GM19193 (cell line): Measurements from ENCODE around the gene PIEZO1.

Experiments
- POLR2A ChIP-seq: IDR thresholded peaks from 4 replicates; pipeline ENCODE4 v1.6.1; 2011; ENCODE audit not compliant: insufficient read depth, insufficient read length; ENCODE audit errors: extremely low read depth

Gene PIEZO1

DNA sequence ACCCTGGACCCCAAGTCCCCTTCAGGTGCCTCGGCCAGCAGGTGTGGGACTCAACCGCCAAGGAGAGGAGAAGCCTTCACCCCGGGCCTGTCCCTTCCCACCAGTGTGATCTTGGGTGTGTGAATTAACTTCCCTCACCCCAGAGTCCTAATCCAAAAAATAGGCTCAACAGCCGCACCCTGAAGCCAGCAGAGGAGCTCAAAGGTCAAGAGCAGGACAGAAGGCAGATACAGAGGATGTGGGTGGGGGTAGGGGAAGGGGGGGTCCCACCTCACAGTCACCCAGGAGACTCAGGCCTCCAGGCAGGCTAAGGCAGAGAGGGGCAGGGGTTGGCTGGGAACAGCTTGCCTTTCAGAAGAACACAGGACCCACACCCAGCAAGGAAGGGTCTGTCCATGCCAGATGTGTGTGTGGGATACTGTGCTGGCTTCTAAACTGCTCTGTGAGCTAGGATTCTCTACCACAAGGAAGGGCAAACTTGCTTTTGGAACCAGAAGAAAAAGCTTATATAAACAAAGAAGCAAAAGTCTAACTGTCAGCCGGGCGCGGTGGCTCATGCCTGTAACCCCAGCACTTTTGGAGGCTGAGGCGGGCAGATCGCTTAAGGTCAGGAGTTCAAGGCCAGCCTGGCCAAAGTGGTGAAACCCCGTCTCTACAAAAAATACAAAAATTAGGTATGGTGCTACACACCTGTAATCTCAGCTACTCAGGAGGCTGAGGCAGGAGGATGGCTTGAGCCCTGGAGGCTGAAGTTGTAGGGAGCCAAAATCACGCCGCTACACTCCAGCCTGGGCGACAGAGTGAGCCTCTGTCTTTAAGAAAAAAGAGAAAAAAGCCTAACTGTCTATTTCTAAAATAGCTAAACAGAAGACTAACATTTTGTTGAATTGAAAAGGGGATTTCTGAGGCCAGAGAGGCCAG, 4.6 kb downstream of the PIEZO1 start:
- TF ChIP-seq POLR2A: no peak

DNA sequence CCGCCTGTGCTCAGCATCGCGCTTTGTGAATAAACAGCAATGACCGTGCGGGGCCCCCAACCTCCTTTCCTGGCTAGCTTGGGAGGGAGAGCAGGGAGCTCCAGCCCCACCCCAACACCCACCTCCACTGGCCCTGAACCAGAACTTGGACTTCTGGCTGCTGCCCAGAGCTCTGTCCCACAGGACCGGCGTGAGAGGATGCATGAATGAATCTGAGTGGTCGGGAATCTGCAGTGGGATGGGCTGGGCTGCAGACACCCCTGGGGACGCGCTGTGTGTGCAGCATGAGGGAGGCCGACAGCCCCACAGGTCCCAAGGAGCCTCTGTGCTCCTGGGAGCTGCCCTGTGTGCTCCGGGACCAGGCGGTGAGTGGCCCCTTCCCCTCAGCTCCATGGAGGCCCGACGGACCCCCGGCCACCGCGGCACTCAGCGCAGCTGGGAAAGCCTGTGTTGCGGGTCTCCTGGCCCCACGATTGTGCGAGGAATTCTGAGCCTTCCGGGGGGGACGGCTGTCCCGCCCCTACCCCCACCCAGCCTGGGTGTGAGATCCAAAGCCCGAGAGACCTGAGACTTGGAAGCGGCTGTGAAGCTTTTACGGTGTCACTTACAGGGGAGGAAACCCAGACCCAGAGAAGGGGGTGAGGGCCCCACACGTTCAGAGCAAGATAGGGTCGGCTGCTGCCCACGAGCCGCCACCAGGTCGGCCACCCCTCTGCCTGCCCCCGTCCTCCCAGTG, 5.4 kb downstream of the PIEZO1 start:
- no peak for TF ChIP-seq POLR2A

DNA sequence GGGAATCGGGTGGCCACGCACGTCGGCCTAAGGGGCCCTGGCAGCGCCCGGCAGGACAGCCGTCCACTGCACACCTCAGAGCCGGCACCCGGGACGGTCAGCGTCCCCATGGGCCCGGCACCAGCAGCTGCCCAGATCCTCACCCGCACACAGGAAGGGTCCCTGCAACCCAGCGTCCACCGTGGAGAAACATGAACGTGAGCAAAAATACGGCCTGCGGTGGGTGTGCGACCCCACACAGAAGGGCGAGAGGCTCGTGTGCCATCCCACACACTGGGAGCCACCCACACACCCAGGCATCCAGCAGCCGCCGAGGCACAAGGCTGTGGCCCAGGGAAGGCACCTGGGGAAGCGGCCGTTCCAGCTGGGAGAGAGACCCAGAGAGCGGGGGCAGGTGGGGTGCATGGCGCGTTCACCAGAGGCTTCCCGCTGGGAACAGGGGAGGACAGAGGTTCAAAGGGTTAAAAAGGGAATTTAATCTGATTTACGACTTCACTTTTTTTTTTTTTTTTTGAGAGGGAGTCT, 6.4 kb downstream of the PIEZO1 start:
- TF ChIP-seq POLR2A: no peak

DNA sequence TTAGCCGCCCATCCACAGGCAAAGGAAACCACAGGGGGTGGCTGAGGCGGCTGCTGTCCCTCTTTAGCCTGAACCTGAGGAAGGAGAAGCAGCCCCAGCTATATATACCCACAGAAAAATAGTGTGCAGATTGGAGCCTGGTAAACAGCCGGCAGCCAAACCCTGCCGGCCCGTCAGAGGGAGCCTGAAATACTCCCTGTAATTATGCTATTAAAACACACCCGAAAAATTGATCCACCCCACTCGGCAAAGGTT, 6.8 kb downstream of the PIEZO1 start:
- no peak for TF ChIP-seq POLR2A

DNA sequence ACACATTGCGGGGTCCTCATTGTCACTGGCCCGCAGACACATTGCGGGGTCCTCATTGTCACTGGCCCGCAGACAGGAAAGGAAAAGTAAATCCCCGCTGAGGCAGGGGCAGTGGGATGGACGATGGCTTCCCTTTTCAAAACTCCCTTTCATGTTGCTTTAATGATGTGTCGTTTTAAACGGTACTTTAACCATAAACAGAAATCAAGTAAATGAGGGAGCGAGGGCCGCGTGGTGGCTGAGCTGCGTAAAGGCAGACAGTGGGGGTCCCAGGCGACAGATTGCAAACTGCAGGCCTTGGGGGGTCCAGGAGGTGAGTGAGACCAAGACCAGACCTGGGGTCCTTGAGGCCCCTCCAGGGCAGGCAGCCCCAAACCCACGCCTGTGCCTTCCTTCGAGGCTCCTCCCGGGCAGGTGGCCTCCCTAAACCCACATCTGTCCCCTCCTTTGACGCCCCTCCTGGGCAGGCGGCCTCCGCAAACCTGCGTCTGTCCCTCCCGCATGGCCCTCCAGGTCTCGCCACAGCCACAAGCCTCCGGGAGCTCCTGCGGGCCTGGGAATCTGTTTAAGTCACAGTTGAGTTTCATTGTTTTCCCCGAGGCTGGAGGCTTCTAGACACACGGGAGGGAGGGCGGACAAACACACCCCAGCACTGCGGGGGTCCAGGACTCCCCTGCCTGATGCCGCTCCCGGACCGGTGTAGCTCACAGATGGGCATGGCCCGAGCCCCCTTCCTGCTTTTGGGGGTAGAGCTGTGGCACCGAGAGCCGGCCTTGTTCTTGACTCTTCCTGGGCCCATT, 7.3 kb downstream of the PIEZO1 start:
- no peak for TF ChIP-seq POLR2A

DNA sequence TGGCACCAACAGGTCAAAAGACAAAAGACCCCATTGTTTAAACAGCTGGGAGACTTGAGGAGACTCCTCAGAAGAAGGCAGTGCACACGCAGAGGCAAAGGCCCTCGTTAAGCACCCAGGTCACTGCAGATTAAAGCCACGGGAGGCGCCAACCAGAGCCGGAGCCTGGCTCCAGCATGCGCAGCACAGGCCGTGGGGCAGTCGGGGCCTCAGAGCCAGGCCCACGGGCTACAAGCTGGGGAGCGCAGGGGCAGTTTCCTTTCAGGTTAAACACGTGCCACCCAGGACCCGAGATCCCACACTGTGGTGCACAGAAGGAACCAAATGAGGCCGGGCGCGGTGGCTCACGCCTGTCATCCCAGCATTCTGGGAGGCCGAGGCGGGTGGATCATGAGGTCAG, 9.2 kb downstream of the PIEZO1 start:
- no peak for TF ChIP-seq POLR2A

DNA sequence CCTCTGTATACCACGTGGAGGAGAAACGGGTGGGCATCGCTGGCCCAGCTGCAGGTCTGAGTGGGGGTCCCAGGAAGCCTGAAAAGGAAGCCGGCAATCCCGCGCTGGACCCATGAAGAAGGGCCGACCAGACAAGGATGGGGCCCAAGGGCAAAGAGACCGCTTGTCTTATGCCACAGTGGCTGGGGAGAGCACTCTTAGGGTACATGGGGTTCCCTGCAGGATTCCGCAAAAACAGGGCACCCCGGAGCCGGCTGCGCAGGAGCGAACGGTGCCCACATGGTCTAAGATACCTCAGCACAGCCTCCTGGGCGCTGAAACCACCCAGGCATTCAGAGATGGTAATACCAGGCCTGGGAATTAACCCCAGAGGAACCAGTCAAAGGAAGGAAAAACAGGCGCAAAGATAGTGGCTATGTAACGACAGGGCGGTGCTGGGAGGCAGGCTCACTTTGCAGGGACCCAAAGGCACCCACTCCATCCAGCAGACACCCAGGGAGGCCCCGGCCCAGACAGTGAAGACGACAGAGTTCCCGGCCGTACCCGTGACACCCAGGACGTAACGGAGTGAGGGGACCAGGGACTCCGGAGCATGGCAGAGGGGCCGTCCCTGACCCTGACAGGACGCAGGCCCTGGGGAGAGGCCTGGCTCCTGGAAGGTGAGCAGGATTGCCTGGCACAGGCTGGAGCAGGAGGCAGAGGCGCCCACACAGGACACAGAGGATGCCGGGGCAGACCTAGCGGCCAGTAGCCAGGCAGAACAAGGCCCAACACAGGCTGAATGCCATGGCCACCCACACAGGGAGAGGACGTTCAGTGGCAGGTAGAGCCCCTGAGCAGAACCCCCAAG, 10.3 kb downstream of the PIEZO1 start:
- TF ChIP-seq POLR2A: no peak

DNA sequence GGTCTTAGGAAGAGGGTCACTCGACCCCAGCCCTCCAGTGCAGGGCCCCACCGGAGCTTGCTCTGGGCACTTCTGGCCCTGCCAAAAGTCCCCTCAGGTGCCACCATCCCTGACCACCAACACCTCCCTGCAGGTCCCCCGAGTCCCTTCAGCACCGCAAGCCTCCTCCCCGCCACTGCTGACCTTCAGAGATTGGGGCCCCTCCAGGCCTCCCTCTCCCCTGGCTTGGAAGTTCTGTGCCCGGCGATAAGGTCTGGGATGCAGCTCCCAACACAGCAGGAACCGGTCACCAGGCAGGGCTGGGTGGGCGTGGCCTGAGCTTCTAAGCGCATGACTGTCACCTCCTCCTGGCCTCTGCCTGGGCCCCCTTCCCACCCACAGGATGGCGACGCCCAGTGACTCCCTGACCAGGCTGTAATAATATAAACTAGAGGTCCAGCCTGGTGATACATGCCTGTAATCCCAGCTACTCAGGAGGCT, 11.2 kb downstream of the PIEZO1 start:
- no peak for TF ChIP-seq POLR2A

DNA sequence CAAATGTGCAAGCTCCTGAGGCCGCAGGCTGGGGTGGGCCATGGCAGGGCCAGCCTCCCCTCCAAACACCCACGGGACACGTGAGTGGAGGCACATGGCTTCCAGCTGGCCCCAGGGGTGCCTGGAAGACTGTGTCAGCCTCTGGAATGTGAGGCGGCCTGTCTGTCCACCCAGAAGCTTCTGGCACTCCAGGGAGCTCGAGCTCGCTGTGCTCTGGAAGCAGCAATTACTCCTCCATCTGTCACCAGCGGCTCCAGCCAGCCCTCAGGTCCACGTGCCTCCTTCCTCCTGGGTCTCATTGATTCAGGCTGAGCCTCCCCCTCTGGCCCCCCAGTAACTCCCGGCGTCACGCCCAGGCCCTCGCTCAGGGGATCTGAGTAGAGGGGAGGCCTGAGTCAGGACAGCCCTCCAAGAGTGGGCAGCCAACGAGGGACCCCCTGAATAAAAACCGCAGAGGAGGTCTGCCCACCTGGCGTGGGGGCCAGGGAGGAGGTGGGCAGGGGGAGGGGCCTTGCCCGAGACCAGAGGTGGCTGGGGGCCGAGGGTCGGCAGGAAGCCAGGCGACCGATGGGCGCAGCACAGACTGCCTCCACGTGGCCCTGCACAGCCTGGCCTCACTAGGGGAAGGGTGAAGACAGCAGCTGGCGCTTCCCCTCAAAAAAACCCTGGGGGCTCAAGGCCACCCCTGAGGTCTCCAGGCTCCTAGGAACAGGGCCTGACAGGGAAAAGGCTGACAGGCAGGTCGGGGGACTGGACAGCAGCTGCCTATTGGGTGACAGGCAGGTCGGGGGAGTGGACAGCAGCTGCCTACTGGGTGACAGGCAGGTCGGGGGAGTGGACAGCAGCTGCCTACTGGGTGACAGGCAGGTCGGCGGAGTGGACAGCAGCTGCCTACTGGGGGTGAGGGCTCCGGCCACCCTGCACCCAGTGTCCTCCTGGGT, 11.9 kb downstream of the PIEZO1 start:
- no peak for TF ChIP-seq POLR2A

DNA sequence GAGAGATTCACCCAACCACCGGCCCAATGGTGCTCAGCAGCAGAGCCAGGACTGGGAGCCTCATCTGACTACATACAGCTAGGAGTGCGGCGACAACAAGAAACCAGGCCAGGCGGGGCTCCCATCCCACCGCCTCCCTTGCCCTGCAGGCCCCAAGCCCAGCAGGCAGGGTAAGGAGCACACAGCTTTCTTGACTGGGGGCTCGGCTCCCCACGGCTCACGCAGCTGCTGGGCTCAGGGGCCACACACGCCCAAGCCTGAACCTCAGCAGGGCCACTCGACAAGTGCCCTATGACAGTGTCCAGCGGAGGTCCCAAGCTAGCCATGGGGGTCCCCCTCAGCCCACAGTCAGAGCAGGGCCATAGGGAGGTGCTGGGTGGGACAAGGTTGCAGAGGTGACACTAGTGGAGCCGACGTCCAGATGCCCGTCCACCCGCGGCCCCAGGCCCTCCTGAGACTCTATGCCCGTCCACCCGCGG, 13.7 kb downstream of the PIEZO1 start:
- TF ChIP-seq POLR2A: no peak

DNA sequence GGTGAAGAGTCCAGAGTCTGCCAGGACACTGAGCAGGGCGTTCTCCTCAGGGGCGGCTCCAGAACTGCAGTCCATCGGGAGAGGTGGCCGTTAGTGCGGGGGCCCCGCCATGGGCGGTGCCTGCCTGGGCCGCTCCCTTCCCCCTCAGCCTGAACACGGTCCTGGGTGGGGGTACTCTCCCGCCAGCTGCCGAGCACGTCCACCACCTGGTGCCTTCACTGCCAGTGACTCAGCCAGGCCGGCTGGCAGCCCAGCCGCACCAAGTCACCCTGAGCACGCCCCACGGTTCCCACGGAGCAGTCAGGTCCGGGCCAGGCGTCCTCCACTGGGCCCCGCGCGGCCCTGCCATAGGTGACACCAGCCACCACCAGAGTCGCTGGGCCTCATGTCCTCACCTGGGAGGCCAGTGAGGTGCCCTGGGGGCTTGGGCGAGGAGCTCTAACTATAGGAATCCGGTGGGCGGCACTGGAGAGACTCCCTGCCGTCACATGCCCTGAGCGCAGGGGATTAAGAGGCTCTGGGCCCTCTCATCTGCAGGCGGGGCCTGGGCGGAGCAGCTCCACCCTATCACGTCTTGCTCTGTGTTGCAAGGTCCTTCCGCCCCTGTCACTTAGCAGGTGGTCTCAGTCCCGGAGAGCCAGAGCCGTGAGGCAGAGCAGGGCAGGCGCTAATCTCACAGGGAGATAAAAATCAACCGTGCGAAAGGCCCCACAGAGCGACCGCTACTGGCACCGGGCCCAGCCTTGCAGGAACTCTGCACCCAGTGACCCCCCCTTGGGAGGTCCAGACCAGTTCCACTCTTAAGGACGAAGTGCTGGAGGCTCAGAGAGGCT, 14.3 kb downstream of the PIEZO1 start:
- peak; percentile 39 for TF ChIP-seq POLR2A

DNA sequence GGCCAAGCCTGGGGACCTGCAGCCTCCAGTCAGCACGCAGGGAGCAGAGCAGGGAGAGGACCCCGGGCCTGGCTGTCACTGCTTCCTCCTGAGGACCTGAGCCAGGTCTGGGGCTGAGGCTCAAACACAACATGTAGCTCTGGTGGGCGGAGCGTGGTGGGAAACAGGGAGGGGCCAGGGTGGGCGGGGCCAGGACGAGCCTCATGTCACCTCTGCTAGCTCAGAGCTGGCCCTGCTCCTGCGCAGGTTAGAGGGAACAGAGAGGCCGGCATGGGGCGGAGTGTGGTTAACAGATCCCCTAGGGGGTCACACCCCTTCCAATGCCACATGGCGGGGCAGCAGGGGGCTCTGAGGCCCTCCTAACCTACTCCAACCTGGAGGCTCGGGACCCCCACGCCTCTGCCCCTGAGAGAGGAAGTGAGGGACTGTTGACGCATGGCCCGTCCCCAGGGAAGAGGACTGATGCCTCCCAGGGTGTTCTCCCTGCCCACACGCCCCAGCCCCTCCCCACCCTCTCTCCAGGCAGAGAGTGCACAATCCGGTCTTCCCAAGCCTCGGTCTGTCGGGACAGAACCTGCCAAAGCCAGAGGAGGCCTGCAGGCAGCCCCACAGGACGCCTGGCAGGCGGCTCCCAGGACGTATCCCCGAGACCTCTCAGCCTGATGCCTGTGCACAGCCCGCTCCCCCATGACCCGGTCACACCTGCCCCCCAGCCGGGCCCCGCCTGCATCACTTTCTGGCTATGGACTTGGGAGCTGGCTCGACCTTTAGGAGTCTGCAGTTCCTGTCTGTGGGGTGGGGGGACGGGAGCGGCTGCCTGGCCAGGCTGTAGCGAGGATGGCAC, 15.2 kb downstream of the PIEZO1 start:
- TF ChIP-seq POLR2A: no peak
